KOPT-K1 (cell line): ENCODE data around the gene POLD2.
"Not testable (repeated sequence)": the region's sequence is repeated elsewhere in the genome, so short reads cannot be mapped to it uniquely, and the experiment has no call there.

ENCODE experiments used
- H3K27ac ChIP-seq: fragments of 200-600 bp; sonication (generic); 2 replicates; pipeline ENCODE4 v1.5.1; 2016; ENCODE audit warnings: antibody characterized with exemption, mild to moderate bottlenecking, low read depth, low read length; ENCODE audit not compliant: poor library complexity, severe bottlenecking
- H3K36me3 ChIP-seq: fragments of 200-600 bp; sonication (generic); 2 replicates; pipeline ENCODE4 v1.5.1; 2017; ENCODE audit warnings: antibody characterized with exemption, mild to moderate bottlenecking, low read length, moderate library complexity; ENCODE audit not compliant: insufficient read depth
- H3K9me3 ChIP-seq: fragments of 200-600 bp; sonication (generic); 2 replicates; pipeline ENCODE4 v1.5.1; 2017; ENCODE audit warnings: antibody characterized with exemption, low read length, mild to moderate bottlenecking; ENCODE audit not compliant: insufficient read depth, poor library complexity, severe bottlenecking

POLD2 gene

GRCh38 chr7:44123190-44124003, at the start of gene POLD2:
Gene POLD2, minus strand, starts transcription at chr7:44123548. Its CDS starts 1,495 bp downstream, at chr7:44122053.
- peaks cover 18% of the 10 kb centered on the region for H3K9me3 ChIP-seq
- H3K27ac ChIP-seq = peak within 1 kb of the TSS; percentile 86

DNA sequence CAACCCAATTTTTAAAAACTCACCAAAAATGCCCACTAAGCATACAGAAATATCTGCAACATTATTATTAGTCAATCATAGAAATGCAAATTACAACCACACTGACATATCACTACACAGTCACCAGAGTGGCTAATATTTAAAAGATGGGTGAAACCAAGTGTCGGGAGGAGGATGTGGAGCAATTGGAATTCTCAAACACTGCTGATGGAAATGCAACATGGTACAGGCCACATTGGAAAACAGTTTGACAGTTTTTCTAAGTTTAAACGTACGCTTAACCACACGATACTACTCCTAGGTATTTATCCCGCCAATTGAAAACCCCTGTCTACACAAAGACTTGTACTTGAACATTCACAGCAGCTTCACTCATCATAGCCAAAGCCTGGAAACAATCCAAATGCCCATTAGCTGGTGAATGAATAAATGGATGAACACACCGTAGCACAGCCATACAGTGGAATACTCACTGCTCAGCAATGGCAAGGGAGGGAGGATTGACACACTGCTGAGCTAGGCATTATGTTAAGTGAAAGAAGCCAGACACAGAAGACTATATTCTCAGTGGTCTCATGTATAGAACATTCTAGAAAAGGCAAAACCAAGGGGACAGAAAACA, 49.6 kb upstream of the POLD2 start:
- H3K9me3 ChIP-seq = no peaks in the 10 kb centered on the region
- no peaks in the 10 kb centered on the region for H3K36me3 ChIP-seq
- no peak overlapping the region for H3K27ac ChIP-seq

More at GRCh38 chr7:44123190-44124003, at the start of gene POLD2:
- H3K36me3 ChIP-seq = peaks cover 39% of the 10 kb centered on the region

DNA sequence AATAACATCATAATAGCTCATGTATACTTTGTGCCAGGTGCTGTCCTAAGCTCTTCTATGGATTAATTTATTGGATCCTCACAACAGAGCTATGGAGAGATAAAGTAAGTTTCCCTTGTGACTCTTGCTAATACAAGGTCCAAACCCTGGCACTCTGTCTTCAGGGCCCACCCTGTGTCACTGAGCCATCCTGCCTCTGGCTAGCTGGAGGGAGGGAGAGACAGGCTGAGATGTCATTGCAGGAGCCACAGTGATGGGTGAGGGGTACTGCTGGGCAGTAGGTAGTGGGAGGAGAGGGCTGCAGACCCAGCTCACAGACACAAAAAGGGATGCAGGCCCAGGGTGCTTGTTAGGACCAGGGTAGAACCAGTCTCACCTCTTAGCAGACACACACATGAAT, 49.0 kb upstream of the POLD2 start:
- H3K9me3 ChIP-seq = no peaks in the 10 kb centered on the region
- no peaks in the 10 kb centered on the region for H3K36me3 ChIP-seq
- no peak overlapping the region for H3K27ac ChIP-seq

GRCh38 chr7:44171901-44172300, 48.6 kb upstream of the POLD2 start:
- not testable (repeated sequence) for H3K36me3 ChIP-seq, H3K27ac ChIP-seq

GRCh38 chr7:44167920-44168319, 44.6 kb upstream of the POLD2 start:
- Histone ChIP-seq H3K27ac (no peak overlapping the region), H3K9me3 (peaks cover 4% of the 10 kb centered on the region), H3K36me3 (no peaks in the 10 kb centered on the region)

More at GRCh38 chr7:44171901-44172300, 48.6 kb upstream of the POLD2 start:
- H3K9me3 ChIP-seq = not testable (repeated sequence)

DNA sequence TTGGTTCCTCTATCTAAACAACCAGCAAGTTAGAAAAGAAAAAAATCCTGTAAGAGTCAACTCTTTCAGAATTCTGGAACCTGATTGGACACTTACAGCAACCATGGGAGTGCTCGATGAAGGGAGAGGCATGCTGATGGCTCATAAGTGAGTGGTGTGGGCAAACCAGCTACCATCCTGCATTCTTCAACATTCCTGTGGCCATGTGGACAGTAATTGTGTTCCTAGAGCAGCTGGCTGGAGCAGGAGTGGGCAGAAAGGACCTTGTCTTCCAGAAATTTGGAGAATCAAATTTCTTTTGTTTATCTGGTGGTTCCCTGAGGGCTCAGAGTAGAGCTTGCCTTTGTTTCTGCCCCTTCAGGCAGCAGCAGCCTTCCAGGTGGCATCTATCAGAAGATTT, 40.2 kb upstream of the POLD2 start:
- H3K36me3 ChIP-seq = no peaks in the 10 kb centered on the region
- no peak overlapping the region for H3K27ac ChIP-seq

DNA sequence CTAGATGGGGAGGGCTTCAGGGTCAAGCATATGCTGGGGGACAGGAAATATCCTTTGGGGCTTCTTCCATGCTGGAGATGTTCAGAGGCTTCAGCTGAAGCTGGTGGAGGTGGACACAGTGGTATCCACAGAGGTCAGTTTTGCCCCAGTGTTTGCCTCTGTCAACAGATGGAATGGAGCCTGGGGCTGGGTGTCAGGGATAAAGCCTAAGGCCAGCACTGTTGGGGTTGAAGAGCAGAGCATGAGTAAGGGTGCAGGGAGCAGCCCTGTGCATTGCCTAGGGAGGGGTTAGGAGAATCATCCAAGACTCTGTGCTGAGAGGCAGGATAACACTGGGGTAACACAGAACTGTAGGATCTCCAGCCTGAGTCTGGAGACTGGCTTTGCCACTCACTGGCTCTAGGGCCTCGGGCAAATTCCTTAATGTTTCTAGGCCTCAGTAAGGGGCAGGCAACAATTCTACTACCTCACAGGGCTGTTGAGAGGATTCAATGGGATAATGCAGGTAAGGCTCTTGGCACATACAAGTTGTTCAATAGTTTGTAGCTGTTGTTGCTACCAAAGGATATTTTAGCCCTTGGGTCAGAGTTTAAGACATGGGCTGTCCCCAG, 39.5 kb upstream of the POLD2 start:
- no peaks in the 10 kb centered on the region for H3K36me3 ChIP-seq
- peaks cover 4% of the 10 kb centered on the region for H3K9me3 ChIP-seq
- H3K27ac ChIP-seq = no peak overlapping the region

More for the DNA sequence above, 40.2 kb upstream of the POLD2 start:
- peaks cover 4% of the 10 kb centered on the region for H3K9me3 ChIP-seq

DNA sequence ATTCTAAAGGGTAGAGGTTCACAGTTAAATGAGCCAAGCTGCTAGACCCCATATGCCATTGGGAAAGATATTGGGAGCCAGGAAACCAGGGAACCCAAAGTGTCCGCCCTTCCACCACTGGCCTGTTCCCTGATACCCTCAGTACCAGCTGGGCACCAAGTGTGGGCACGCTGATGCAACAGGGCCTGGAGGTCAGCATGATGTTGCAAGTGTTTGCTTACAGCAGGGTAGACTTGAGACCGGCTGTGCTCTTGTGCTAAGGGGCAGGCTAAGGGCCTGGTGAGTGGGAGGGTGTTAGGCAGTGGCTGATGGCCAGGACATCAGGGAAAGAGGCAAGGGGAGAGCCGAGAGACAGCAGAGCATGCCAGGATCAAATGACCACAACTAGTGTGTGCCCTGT, 38.8 kb upstream of the POLD2 start:
- peaks cover 4% of the 10 kb centered on the region for H3K9me3 ChIP-seq

DNA sequence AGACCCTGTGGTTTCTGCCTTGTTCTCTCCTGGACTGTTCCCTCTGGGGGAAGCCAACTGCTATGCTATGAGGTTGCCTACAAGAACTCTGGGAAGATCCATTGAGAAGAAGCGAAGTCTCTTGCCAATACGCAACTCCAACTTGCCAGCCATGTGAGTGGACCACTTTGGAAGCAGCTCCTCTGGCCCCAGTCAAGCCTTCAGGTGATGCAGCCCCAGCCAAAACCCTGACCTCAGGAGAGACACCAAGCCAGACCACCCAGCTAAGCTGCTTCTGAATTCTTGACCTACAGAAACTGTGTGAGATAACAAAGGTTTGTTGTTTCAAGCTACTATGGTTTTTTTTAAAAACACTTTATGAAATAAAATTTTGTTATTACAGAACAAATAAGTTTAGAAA, 38.0 kb upstream of the POLD2 start:
- Histone ChIP-seq H3K27ac (no peak overlapping the region), H3K9me3 (peaks cover 4% of the 10 kb centered on the region), H3K36me3 (no peaks in the 10 kb centered on the region)

More for the DNA sequence above, 38.8 kb upstream of the POLD2 start:
- Histone ChIP-seq H3K27ac (no peak overlapping the region), H3K36me3 (no peaks in the 10 kb centered on the region)

GRCh38 chr7:44159824-44160630, 36.7 kb upstream of the POLD2 start:
- Histone ChIP-seq H3K36me3 (no peaks in the 10 kb centered on the region), H3K9me3 (peaks cover 4% of the 10 kb centered on the region), H3K27ac (no peak overlapping the region)

GRCh38 chr7:44158873-44159631, 35.7 kb upstream of the POLD2 start:
- H3K27ac ChIP-seq = no peak overlapping the region
- no peaks in the 10 kb centered on the region for H3K36me3 ChIP-seq
- no peaks in the 10 kb centered on the region for H3K9me3 ChIP-seq

DNA sequence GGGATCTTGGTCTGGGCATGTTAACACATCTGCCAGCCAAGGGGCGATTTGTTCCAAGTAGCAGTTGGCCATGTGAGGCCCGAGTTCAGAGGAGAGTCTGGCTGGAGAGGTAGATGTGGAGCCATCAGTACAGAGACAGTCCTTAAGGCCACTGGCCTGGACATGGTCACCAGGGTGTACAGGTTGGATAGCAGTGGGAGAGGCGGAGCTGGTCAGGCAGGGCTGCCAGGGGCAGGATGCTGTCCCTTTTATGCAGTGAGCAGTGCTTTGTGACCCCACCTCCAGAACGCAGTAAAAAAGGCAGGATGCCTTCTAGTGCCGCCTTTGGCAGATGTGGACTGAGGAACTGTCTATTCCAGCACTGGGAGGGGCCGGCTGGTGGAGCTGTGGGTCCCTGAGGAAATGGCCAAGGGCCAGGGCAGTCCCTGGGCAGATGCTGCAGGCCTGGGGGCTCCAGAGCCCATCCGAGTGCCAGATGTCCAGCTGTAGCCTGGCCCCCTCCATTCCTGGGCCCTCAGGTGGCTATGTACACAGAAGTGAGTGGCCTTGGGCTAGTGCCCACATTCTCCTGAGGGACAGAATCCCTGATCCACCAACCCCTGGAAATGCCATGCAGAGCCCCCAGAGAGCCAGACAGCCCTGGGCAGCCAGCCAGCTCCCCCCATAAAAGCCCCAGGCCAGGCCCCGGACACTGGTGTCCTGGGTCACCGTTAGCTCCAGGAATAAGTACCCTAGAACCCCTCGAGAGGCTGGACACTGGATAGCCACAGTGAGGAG, 34.9 kb upstream of the POLD2 start:
- Histone ChIP-seq H3K36me3 (no peaks in the 10 kb centered on the region), H3K27ac (no peak overlapping the region), H3K9me3 (no peaks in the 10 kb centered on the region)

- Histone ChIP-seq H3K36me3 (no peaks in the 10 kb centered on the region), H3K9me3 (no peaks in the 10 kb centered on the region), H3K27ac (no peak overlapping the region)
These were observed 34.0 kb upstream of the POLD2 start for GRCh38 chr7:44157116-44158080.
